Sigmoid colon (tissue), 7 donors: ENCODE results near the gene SHC3. TPM values are rescaled to one million over a fixed set of nuclear protein-coding genes. Genes with fewer than 3 reads are reported as not detected.

Experiments used
- DNase-seq: peaks from one replicate; pipeline ENCODE4 v3.0.0-alpha.2; 2019
- H3K27ac ChIP-seq, 4 donors: fragments of 200-600 bp; sonication (generic); one replicate each; pipeline ENCODE4 v1.5.1; 2016 to 2019; ENCODE audit warnings: mild to moderate bottlenecking in 1 of 4
- H3K27me3 ChIP-seq, 3 donors: fragments of 200-600 bp; sonication (generic); one replicate each; pipeline ENCODE4 v1.5.1; 2019; ENCODE audit warnings: mild to moderate bottlenecking in 1 of 3
- H3K36me3 ChIP-seq, 4 donors: fragments of 200-600 bp; sonication (generic); one replicate each; pipeline ENCODE4 v1.5.1; 2016 to 2019
- H3K4me1 ChIP-seq, 4 donors: fragments of 200-600 bp; sonication (generic); one replicate each; pipeline ENCODE4 v1.5.1; 2017 to 2019
- H3K4me3 ChIP-seq, 4 donors: fragments of 200-600 bp; sonication (generic); one replicate each; pipeline ENCODE4 v1.5.1; 2017 to 2019; ENCODE audit warnings: mild to moderate bottlenecking in 2 of 4, moderate library complexity in 1 of 4
- H3K9me3 ChIP-seq, 4 donors: fragments of 200-600 bp in 3 of 4; sonication (generic) in 3 of 4; one replicate each; pipeline versions ENCODE4 v1.5.1 to v1.6.1; 2013 to 2019
- EP300 ChIP-seq, 4 donors: sonication (generic); formaldehyde crosslinking; IDR thresholded peaks; one replicate each; pipeline ENCODE4 v1.6.1; 2017; ENCODE audit warnings: antibody characterized with exemption in 4 of 4
- POLR2A ChIP-seq, 2 donors: fragments of 450-650 bp; IDR thresholded peaks; one replicate each; pipeline ENCODE4 v1.6.1; 2016; ENCODE audit warnings: antibody characterized with exemption in 2 of 2, mild to moderate bottlenecking in 2 of 2, moderate library complexity in 2 of 2
- POLR2AphosphoS5 ChIP-seq, 4 donors: sonication (generic); formaldehyde crosslinking; IDR thresholded peaks; one replicate each; pipeline ENCODE4 v1.6.1; 2017; ENCODE audit warnings: antibody characterized with exemption in 4 of 4
- WGBS, 2 donors: extraction: QIAGEN DNeasy Blood & Tissue Kit; methylation state at CpG; one replicate each; pipeline ENCODE4 v1.1.7; 2013; 5-methylcytosine and 5-hydroxymethylcytosine counted together
- intact Hi-C: fragments of 100-400 bp; cut with DNase I; formaldehyde crosslinking; loops from one replicate; pipeline ENCODE4 v1.15.1; 2023
- polyA plus RNA-seq, 3 donors: library from polyadenylated mRNA; stranded (reverse); fragments of 200-250 nt; gene quantifications; one replicate each; pipeline ENCODE4 v1.2.3, GENCODE V29; 2013
- total RNA-seq, 4 donors: library from RNA; depleted of rRNA; stranded (reverse); fragments of >200 nt; gene quantifications; one replicate each; pipeline ENCODE4 v1.1.0, GENCODE V29; 2016
- TF ChIP-seq, protein P1 (sequence below), 4 experiments: fragments of 450-650 bp in 3 of 4; fragments of 200-600 bp in 1 of 4; IDR thresholded peaks; one replicate each; pipeline ENCODE4 v1.5.1; 2016 to 2019; ENCODE audit warnings: antibody characterized with exemption in 4 of 4, mild to moderate bottlenecking in 3 of 4, moderate library complexity in 2 of 4
- donor health status: healthy with polysubstance abuse.
- donor health status: Bipolar disorder and iron deficiency.
- donor health status: healthy.

The SHC3 gene
- total and polyA plus RNA-seq, 7 donors: 0.32 to 14.7 (median 2.1) TPM; not detected in 1

- Histone ChIP-seq H3K27me3 (no peaks in the 10 kb centered on the region), H3K36me3 (no peaks in the 10 kb centered on the region), H3K27ac (no peak overlapping the region), H3K9me3 (no peaks in the 10 kb centered on the region), H3K4me3 (no peak overlapping the region), H3K4me1 (no peaks in the 10 kb centered on the region)
- no peak for DNase-seq
- TF ChIP-seq POLR2AphosphoS5 (IDR thresholded peaks at IDR 0.05) (no peak), EP300 (IDR thresholded peaks at IDR 0.05) (no peak), POLR2A (IDR thresholded peaks at IDR 0.05) (no peak)
- TF ChIP-seq, protein P1, sequence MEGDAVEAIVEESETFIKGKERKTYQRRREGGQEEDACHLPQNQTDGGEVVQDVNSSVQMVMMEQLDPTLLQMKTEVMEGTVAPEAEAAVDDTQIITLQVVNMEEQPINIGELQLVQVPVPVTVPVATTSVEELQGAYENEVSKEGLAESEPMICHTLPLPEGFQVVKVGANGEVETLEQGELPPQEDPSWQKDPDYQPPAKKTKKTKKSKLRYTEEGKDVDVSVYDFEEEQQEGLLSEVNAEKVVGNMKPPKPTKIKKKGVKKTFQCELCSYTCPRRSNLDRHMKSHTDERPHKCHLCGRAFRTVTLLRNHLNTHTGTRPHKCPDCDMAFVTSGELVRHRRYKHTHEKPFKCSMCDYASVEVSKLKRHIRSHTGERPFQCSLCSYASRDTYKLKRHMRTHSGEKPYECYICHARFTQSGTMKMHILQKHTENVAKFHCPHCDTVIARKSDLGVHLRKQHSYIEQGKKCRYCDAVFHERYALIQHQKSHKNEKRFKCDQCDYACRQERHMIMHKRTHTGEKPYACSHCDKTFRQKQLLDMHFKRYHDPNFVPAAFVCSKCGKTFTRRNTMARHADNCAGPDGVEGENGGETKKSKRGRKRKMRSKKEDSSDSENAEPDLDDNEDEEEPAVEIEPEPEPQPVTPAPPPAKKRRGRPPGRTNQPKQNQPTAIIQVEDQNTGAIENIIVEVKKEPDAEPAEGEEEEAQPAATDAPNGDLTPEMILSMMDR (IDR thresholded peaks at IDR 0.05): no peak
- intact Hi-C loops: no loop called here
- 78 to 82% methylated on average over 4 of the region's 4 CpGs for WGBS, 2 donors
These were observed 107.0 kb downstream of the SHC3 start for GRCh38 chr9:89071591-89071990.

- no peak for TF ChIP-seq EP300 (IDR thresholded peaks at IDR 0.05)
- TF ChIP-seq, protein P1 (IDR thresholded peaks at IDR 0.05): no peak
- no peak for TF ChIP-seq POLR2A (IDR thresholded peaks at IDR 0.05)
- TF ChIP-seq POLR2AphosphoS5 (IDR thresholded peaks at IDR 0.05): no peak
- no peaks in the 10 kb centered on the region for H3K36me3 ChIP-seq
- intact Hi-C loops: no loop called here
- no peaks in the 10 kb centered on the region for H3K4me1 ChIP-seq
- no peak overlapping the region for H3K27ac ChIP-seq
- H3K27me3 ChIP-seq: no peaks in the 10 kb centered on the region
- no peaks in the 10 kb centered on the region for H3K9me3 ChIP-seq
- H3K4me3 ChIP-seq: no peak overlapping the region
- 31 to 74% methylated on average over 4 of the region's 4 CpGs for WGBS, 2 donors
- peak; percentile 29 for DNase-seq
These were observed 111.8 kb downstream of the SHC3 start for GRCh38 chr9:89066835-89067234.

DNA sequence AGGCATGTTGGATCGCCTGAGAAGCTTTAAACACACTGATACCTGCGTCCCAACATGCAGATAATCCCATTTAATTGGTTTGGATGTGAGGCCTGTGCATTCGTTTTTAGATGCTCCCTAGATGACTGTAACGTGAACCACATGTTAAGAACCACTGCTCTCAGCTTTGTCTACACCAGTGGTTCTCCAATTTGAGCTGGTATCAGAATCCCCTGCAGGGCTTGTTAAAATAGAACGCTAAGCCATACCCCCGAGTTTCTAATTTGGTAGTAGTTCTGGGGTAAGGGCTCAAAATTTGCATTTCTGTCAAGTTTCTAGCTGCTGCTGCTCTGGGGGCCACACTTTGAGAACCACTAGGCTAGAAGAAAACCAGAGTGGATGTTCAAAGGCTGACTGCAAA is 112.7 kb downstream of the SHC3 start:
- Histone ChIP-seq H3K4me3 (no peak overlapping the region), H3K4me1 (no peaks in the 10 kb centered on the region), H3K9me3 (no peaks in the 10 kb centered on the region), H3K27ac (no peak overlapping the region), H3K36me3 (no peaks in the 10 kb centered on the region), H3K27me3 (no peaks in the 10 kb centered on the region)
- no peak for DNase-seq
- intact Hi-C loops: no loop called here
- TF ChIP-seq POLR2AphosphoS5 (IDR thresholded peaks at IDR 0.05): no peak
- TF ChIP-seq, protein P1 (IDR thresholded peaks at IDR 0.05): no peak
- no peak for TF ChIP-seq EP300 (IDR thresholded peaks at IDR 0.05)
- TF ChIP-seq POLR2A (IDR thresholded peaks at IDR 0.05): no peak
- 79 to 83% methylated on average over 6 of the region's 6 CpGs for WGBS, 2 donors

- intact Hi-C loops: no loop called here
- TF ChIP-seq POLR2A (IDR thresholded peaks at IDR 0.05): no peak
These were observed 117.8 kb downstream of the SHC3 start for GRCh38 chr9:89060790-89061189.

GRCh38 chr9:89059925-89060506 is 118.6 kb downstream of the SHC3 start:
- intact Hi-C loops: no loop called here
- H3K9me3 ChIP-seq: no peaks in the 10 kb centered on the region
- H3K4me3 ChIP-seq: no peak overlapping the region
- TF ChIP-seq EP300 (IDR thresholded peaks at IDR 0.05) (no peak), POLR2A (IDR thresholded peaks at IDR 0.05) (no peak), POLR2AphosphoS5 (IDR thresholded peaks at IDR 0.05) (no peak)
- TF ChIP-seq, protein P1 (IDR thresholded peaks at IDR 0.05): no peak
- no peaks in the 10 kb centered on the region for H3K36me3 ChIP-seq
- DNase-seq: no peak
- no peaks in the 10 kb centered on the region for H3K4me1 ChIP-seq
- H3K27ac ChIP-seq: no peak overlapping the region
- no peaks in the 10 kb centered on the region for H3K27me3 ChIP-seq
- 90 to 93% methylated on average over 15 of the region's 15 CpGs for WGBS, 2 donors

More at GRCh38 chr9:89060790-89061189, 117.8 kb downstream of the SHC3 start:
- H3K4me3 ChIP-seq: no peak overlapping the region
- 94 to 97% methylated on average over 5 of the region's 5 CpGs for WGBS, 2 donors
- no peaks in the 10 kb centered on the region for H3K9me3 ChIP-seq
- no peak for DNase-seq
- H3K36me3 ChIP-seq: no peaks in the 10 kb centered on the region
- H3K27ac ChIP-seq: no peak overlapping the region
- no peaks in the 10 kb centered on the region for H3K27me3 ChIP-seq
- H3K4me1 ChIP-seq: no peaks in the 10 kb centered on the region
